HG03457 (cell line): ENCODE data around the gene NUDT9.
"Not testable (repeated sequence)": the region's sequence is repeated elsewhere in the genome, so short reads cannot be mapped to it uniquely, and the experiment has no call there.

Experiments used
- ATAC-seq: cut with Tn5 transposase; IDR thresholded peaks from one replicate; pipeline ENCODE4 v1.9.1; 2021; ENCODE audit warnings: moderate number of reproducible peaks; ENCODE audit not compliant: unreplicated experiment

Gene NUDT9

DNA sequence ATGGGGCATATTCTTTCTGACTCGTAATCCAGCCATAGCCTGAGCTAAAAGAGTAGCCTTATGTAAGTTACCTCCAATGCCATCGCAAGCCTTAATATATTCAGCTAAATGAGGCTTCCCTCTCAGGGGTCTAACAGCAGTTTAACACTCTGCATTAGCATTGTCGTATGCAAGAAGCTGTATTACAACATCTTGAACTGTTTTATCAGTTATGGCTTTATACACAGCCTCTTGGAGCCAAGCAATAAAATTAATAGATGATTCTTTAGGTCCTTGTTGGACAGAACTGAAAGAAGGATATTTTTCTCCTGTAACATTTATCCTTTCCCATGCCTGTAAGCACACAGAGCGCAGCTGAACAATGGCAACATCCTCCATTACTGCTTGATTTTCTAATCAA, 15.5 kb upstream of the NUDT9 start:
- ATAC-seq, result not testable (repeated sequence)

DNA sequence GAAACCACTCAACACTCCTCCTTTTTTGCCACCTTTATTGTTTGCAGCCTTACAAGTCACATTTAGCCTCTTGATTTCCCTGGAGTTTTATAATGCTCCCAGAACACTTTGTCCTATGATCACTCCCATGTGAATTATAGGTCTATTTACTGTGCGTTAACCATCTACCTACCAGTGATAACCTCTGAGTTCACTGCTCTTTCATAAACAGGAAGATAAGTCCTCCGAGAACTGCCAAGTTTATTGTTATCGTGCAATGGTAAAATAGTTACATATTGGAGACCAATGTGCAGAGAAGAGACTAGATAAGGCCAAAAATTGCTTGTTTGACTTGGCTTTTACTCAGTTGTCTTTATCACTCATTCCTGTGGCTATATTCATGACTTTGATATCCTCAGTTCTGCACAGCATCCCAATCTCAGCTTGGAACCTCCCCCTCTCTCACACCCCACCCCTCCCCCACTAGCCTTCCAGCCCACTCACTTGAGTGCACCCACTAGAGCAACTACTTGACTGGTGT, 12.9 kb upstream of the NUDT9 start:
- no peak for ATAC-seq

DNA sequence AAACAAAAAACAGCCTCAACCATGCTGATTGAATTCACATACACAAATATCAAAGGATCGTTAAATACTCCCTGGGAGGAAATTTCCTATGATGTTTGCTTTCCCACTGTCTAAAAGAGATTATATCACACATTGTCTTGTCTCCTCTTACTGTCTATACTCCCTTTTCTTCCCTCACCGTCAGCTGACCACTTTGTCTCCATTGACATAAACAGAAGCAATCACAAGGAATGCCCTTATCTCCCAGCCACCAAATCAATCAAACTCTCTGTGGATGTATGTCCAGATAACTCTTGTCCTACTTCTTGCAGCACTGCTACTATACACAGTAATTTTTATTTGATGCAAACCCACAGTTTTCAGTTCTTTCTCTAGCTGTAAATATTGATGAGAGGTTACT, 12.2 kb upstream of the NUDT9 start:
- no peak for ATAC-seq

- no peak for ATAC-seq
Measured at GRCh38 chr4:87410679-87411078, 11.7 kb upstream of the NUDT9 start.

- no peak for ATAC-seq
Measured at GRCh38 chr4:87414816-87415215, 7.6 kb upstream of the NUDT9 start.

GRCh38 chr4:87416965-87417364, 5.4 kb upstream of the NUDT9 start:
- ATAC-seq, result no peak

GRCh38 chr4:87418410-87418809, 4.0 kb upstream of the NUDT9 start:
- ATAC-seq, result not testable (repeated sequence)

DNA sequence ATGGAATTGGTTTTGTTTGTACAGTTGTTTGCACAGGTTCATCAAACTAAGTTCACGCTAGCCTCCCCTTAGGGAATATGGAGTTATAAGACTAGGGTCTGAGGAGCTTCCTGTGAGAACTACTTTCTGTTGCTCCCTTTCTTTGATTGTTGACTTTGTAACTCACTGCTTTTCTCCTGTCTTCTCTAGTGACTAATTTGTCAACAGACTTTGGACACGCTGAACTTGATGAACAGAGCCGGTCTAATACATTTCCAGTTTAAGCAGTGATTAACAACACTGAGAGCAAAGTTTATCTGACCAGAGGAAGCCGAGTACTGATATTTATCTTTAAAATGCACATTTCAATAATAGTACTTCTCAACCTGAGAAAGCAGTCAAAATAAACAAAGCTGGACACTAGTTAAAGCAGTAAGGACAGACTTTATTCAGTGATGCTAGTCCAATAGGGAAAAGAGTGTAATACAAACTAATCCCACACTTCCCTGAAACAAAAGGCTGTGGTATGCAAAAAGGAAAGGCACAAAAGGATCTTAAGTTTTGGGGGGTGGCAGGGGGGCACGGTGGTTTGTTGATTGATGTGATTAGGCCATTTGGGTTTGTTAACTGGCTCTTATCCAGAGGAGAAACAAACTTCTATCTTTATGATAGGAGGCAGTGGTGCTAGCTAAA, 2.7 kb upstream of the NUDT9 start:
- no peak for ATAC-seq

DNA sequence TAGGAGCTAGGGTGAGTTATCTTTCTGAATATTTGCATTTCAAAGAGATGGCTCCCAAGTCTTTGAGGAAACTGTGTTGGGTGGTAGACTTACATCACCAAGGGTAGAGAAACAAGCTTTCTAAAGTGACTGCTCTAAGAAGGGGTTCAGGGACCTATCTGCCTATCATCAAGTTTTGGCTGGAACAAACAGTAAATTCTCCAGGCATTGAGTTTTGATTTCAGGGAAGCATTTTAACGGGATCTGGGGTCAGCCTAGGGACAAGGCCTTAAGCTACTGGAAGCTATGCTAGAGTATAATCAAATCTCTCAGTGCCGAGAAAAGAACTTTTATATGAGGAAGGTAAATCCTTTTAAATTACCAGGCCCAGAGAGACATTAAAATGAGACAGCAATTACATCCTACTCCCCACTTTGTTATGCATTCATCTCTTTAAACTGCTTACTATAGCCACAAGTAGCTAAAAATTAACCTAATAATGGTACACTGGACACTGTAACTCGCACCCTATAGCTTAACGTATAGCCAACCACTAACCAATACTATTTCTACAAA, 2.0 kb upstream of the NUDT9 start:
- no peak for ATAC-seq

GRCh38 chr4:87423317-87424098, 1.1 kb downstream of the NUDT9 start:
- ATAC-seq, result no peak

DNA sequence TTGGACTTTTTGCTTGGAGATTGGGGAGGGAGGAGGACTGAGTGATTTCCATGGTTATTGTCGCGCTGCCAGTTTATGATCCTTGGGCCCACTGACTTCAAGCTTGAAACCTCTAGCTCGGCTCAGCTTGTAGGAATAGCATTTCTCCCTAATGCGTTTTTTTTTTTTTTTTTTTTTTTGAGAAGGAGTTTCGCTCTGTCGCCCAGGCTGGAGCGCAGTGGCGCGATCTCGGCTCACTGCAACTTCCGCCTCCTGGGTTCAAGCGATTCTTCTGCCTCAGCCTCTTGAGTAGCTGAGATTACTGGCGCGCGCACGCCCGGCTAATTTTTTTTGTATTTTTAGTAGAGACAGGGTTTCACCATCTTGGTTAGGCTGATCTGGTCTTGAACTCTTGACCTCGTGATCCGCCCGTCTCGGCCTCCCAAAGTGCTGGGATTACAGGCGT, 1.7 kb downstream of the NUDT9 start:
- not testable (repeated sequence) for ATAC-seq

GRCh38 chr4:87425711-87426110, 3.3 kb downstream of the NUDT9 start:
- no peak for ATAC-seq

- ATAC-seq, result no peak
Measured at GRCh38 chr4:87426865-87427517, 4.6 kb downstream of the NUDT9 start.

GRCh38 chr4:87427518-87427868, 5.1 kb downstream of the NUDT9 start:
- ATAC-seq, result no peak

GRCh38 chr4:87428979-87429378, 6.6 kb downstream of the NUDT9 start:
- ATAC-seq, result no peak

- no peak for ATAC-seq
Measured at GRCh38 chr4:87430038-87430437, 7.7 kb downstream of the NUDT9 start.

GRCh38 chr4:87433342-87433741, 11.0 kb downstream of the NUDT9 start:
- no peak for ATAC-seq

- no peak for ATAC-seq
Measured at GRCh38 chr4:87442889-87443288, 20.5 kb downstream of the NUDT9 start.

- ATAC-seq, result no peak
Measured at GRCh38 chr4:87444741-87445140, 22.4 kb downstream of the NUDT9 start.

- ATAC-seq, result no peak
Measured at GRCh38 chr4:87445964-87446363, 23.6 kb downstream of the NUDT9 start.

GRCh38 chr4:87446375-87446774, 24.0 kb downstream of the NUDT9 start:
- ATAC-seq, result not testable (repeated sequence)
